ENCODE data around the gene CEP295NL. TPM values are rescaled to one million over a fixed set of nuclear protein-coding genes. Genes with fewer than 3 reads are reported as not detected.

CEP295NL gene
- total RNA-seq, 1 experiment from 2014 or later: 1.8 TPM

- no peaks in the 10 kb centered on the region for H3K9me2 ChIP-seq (replicated peaks; ENCODE audit: low read length)
- DNase-seq (no peak), ATAC-seq (no peak)
- no peaks in the 10 kb centered on the region for H3K36me3 ChIP-seq (ENCODE audit: low read depth, low read length)
- ChIA-PET CTCF (no interaction called here), POLR2A (ENCODE audit: unreplicated experiment) (no interaction called here)
- no peak overlapping the region for H3K4me3 ChIP-seq (ENCODE audit: low read length)
- peaks cover 24% of the 10 kb centered on the region for H3K79me2 ChIP-seq (ENCODE audit: low read length)
- BruUV-seq (replicated peaks): no TSS peak
- H3F3A ChIP-seq (ENCODE audit: low read length, unreplicated experiment): no peaks in the 10 kb centered on the region
- H3K9ac ChIP-seq (ENCODE audit: low read length): no peak overlapping the region
- peaks cover 20% of the 10 kb centered on the region for H3K4me1 ChIP-seq (ENCODE audit: insufficient read depth, low read length)
- no peak overlapping the region for H2AFZ ChIP-seq (ENCODE audit: low read length)
- intact Hi-C loops (cut with micrococcal nuclease): no loop called here
- no peak overlapping the region for H3K4me2 ChIP-seq (ENCODE audit: low read length)
- TF ChIP-seq EZH2 (IDR thresholded peaks at IDR 0.05; ENCODE audit: low read length, unreplicated experiment): no peak
- no peak for TF ChIP-seq EZH2phosphoT487 (IDR thresholded peaks at IDR 0.05; ENCODE audit: borderline replicate concordance, low read length)
- no peak for TF ChIP-seq CTCF (conservative IDR thresholded peaks at IDR 0.05; ENCODE audit: low read depth, low read length)
- no peak overlapping the region for H3K27ac ChIP-seq (ENCODE audit: low read length)
- H4K20me1 ChIP-seq (ENCODE audit: low read length): 0 out of 2 replicates have a peak, but pooled peaks cover 6% of the 10 kb centered on the region
- no peaks in the 10 kb centered on the region for H3K9me3 ChIP-seq (ENCODE audit: low read length)
- no peaks in the 10 kb centered on the region for H3K27me3 ChIP-seq (ENCODE audit: low read length)
Observed at GRCh38 chr17:78889531-78889930, 13.5 kb downstream of the CEP295NL start.

GRCh38 chr17:78888941-78889518 is 14.0 kb downstream of the CEP295NL start:
- Histone ChIP-seq H3K27ac (ENCODE audit: low read length) (no peak overlapping the region), H3K36me3 (ENCODE audit: low read depth, low read length) (no peaks in the 10 kb centered on the region), H3K9ac (ENCODE audit: low read length) (no peak overlapping the region), H2AFZ (ENCODE audit: low read length) (no peak overlapping the region), H3K4me2 (ENCODE audit: low read length) (no peak overlapping the region), H3K4me3 (ENCODE audit: low read length) (no peak overlapping the region), H3K79me2 (ENCODE audit: low read length) (peaks cover 25% of the 10 kb centered on the region), H3K27me3 (ENCODE audit: low read length) (no peaks in the 10 kb centered on the region), H4K20me1 (ENCODE audit: low read length) (0 out of 2 replicates have a peak, but pooled peaks cover 6% of the 10 kb centered on the region), H3K9me3 (ENCODE audit: low read length) (no peaks in the 10 kb centered on the region), H3K4me1 (ENCODE audit: insufficient read depth, low read length) (peaks cover 25% of the 10 kb centered on the region), H3K9me2 (replicated peaks; ENCODE audit: low read length) (no peaks in the 10 kb centered on the region), H3F3A (ENCODE audit: low read length, unreplicated experiment) (no peaks in the 10 kb centered on the region)
- DNase-seq (no peak), ATAC-seq (no peak)
- no peak for TF ChIP-seq EZH2phosphoT487 (IDR thresholded peaks at IDR 0.05; ENCODE audit: borderline replicate concordance, low read length)
- TF ChIP-seq CTCF (conservative IDR thresholded peaks at IDR 0.05; ENCODE audit: low read depth, low read length): no peak
- TF ChIP-seq EZH2 (IDR thresholded peaks at IDR 0.05; ENCODE audit: low read length, unreplicated experiment): no peak
- BruUV-seq (replicated peaks): no TSS peak
- intact Hi-C loops (cut with micrococcal nuclease): no loop called here
- CTCF ChIA-PET: no interaction called here
- POLR2A ChIA-PET (ENCODE audit: unreplicated experiment): no interaction called here

GRCh38 chr17:78886954-78887353 is 16.0 kb downstream of the CEP295NL start:
- CTCF ChIA-PET: no interaction called here
- H3K4me2 ChIP-seq (ENCODE audit: low read length): no peak overlapping the region

More at GRCh38 chr17:78886954-78887353, 16.0 kb downstream of the CEP295NL start:
- Histone ChIP-seq H3K9me2 (replicated peaks; ENCODE audit: low read length) (no peaks in the 10 kb centered on the region), H4K20me1 (ENCODE audit: low read length) (0 out of 2 replicates have a peak, but pooled peaks cover 6% of the 10 kb centered on the region), H3K79me2 (ENCODE audit: low read length) (peaks cover 31% of the 10 kb centered on the region), H3K36me3 (ENCODE audit: low read depth, low read length) (no peaks in the 10 kb centered on the region), H2AFZ (ENCODE audit: low read length) (no peak overlapping the region), H3K27me3 (ENCODE audit: low read length) (no peaks in the 10 kb centered on the region), H3K4me3 (ENCODE audit: low read length) (no peak overlapping the region), H3K9ac (ENCODE audit: low read length) (no peak overlapping the region), H3F3A (ENCODE audit: low read length, unreplicated experiment) (no peaks in the 10 kb centered on the region), H3K27ac (ENCODE audit: low read length) (no peak overlapping the region), H3K9me3 (ENCODE audit: low read length) (no peaks in the 10 kb centered on the region), H3K4me1 (ENCODE audit: insufficient read depth, low read length) (peaks cover 42% of the 10 kb centered on the region)
- intact Hi-C loops (cut with micrococcal nuclease): no loop called here
- ATAC-seq: no peak
- POLR2A ChIA-PET (ENCODE audit: unreplicated experiment): no interaction called here
- DNase-seq: no peak
- TF ChIP-seq EZH2 (IDR thresholded peaks at IDR 0.05; ENCODE audit: low read length, unreplicated experiment): no peak
- TF ChIP-seq EZH2phosphoT487 (IDR thresholded peaks at IDR 0.05; ENCODE audit: borderline replicate concordance, low read length): no peak
- no peak for TF ChIP-seq CTCF (conservative IDR thresholded peaks at IDR 0.05; ENCODE audit: low read depth, low read length)
- no TSS peak for BruUV-seq (replicated peaks)
